Panc1 (cell line): Measurements from ENCODE around the gene GDPD1. TPM values are rescaled to one million over a fixed set of nuclear protein-coding genes. Genes with fewer than 3 reads are reported as not detected.

Experiments
- ATAC-seq: fragments of 200-7000 bp; cut with Tn5 transposase; 2 replicates; pipeline ENCODE4 v1.9.1; 2020; ENCODE audit warnings: mild to moderate bottlenecking, moderate library complexity
- BruUV-seq: library from RNA; stranded (reverse); fragments of 400-500 nt; replicated peaks from 2 replicates; lab custom pipeline; 2021; lab: Mats Ljungman, UMichigan
- CTCF ChIA-PET: fragments of 300-600 bp; sonication (Branson Sonifier 250); formaldehyde crosslinking; loops from one replicate; lab custom pipeline; 2022; ENCODE audit warnings: antibody characterized with exemption; lab: Charles Lee
- POLR2A ChIA-PET: fragments of 300-600 bp; sonication (Branson Sonifier 250); formaldehyde crosslinking; loops from one replicate; lab custom pipeline; 2022; ENCODE audit warnings: antibody characterized with exemption; lab: Charles Lee
- DNase-seq: peaks from one replicate; pipeline ENCODE4 v3.0.0-alpha.2; 2010; ENCODE audit warnings: low read depth, low spot score
- H3K27ac ChIP-seq: 2 replicates; pipeline ENCODE4 v1.5.1; 2011; ENCODE audit warnings: mild to moderate bottlenecking, low read length, inconsistent platforms
- H3K27me3 ChIP-seq: fragments of 200-500 bp; sonication (Bioruptor generic); 2 replicates; pipeline ENCODE4 v1.6.0; 2014; ENCODE audit warnings: low read length, inconsistent platforms; ENCODE audit not compliant: control insufficient read depth, insufficient read depth
- H3K36me3 ChIP-seq: fragments of 200-500 bp; sonication (Bioruptor generic); 2 replicates; pipeline ENCODE4 v1.5.1; 2014; ENCODE audit warnings: inconsistent platforms, mild to moderate bottlenecking, low read length, moderate library complexity; ENCODE audit not compliant: control insufficient read depth, insufficient read depth
- H3K4me1 ChIP-seq: 2 replicates; pipeline ENCODE4 v1.5.1; 2011; ENCODE audit warnings: inconsistent platforms, mild to moderate bottlenecking, low read length, moderate library complexity; ENCODE audit not compliant: control insufficient read depth, insufficient read depth
- H3K4me3 ChIP-seq, 2 experiments: 2 replicates each; pipeline ENCODE4 v1.5.1; 2011 to 2012; ENCODE audit warnings: low read depth in 2 of 2, low read length in 2 of 2, mild to moderate bottlenecking in 2 of 2, inconsistent platforms in 1 of 2, moderate library complexity in 1 of 2
- H3K9me3 ChIP-seq: fragments of 200-500 bp; sonication (Bioruptor generic); 2 replicates; pipeline ENCODE4 v1.5.1; 2014; ENCODE audit warnings: low read depth, mild to moderate bottlenecking, inconsistent platforms, low read length, moderate library complexity; ENCODE audit not compliant: control insufficient read depth, insufficient read depth
- CTCF ChIP-seq: fragments of 450-650 bp; IDR thresholded peaks from 2 replicates; pipeline ENCODE4 v1.5.1; 2017; ENCODE audit warnings: mild to moderate bottlenecking
- POLR2AphosphoS5 ChIP-seq: IDR thresholded peaks from 2 replicates; pipeline ENCODE4 v1.6.1; 2012; ENCODE audit warnings: mild to moderate bottlenecking, low read depth, low read length, moderate library complexity
- REST ChIP-seq, 2 experiments: IDR thresholded peaks; 2 replicates each; pipeline ENCODE4 v1.6.1; 2011 to 2012; ENCODE audit warnings: low read depth in 2 of 2, control low read depth in 1 of 2, low read length in 1 of 2, mild to moderate bottlenecking in 1 of 2, moderate library complexity in 1 of 2; ENCODE audit not compliant: insufficient read depth in 1 of 2
- SIN3A ChIP-seq: IDR thresholded peaks from 2 replicates; pipeline ENCODE4 v1.6.1; 2012; ENCODE audit warnings: low read depth, mild to moderate bottlenecking, low read length, moderate library complexity, borderline replicate concordance; ENCODE audit not compliant: insufficient read depth
- TCF7L2 ChIP-seq: IDR thresholded peaks from 2 replicates; pipeline ENCODE4 v1.6.1; 2011; ENCODE audit warnings: mild to moderate bottlenecking, low read depth, low read length, inconsistent platforms
- in situ Hi-C: cut with HindIII; loops from 2 replicates; pipeline ENCODE4 v1.10.0; 2016; ENCODE audit warnings: low sequenced_read_pairs, low pct_unique_long_range_greater_than_20kb
- intact Hi-C: fragments of 100-400 bp; cut with micrococcal nuclease; formaldehyde crosslinking; loops from one replicate; pipeline ENCODE4 v1.10.0; 2022; ENCODE audit not compliant: unreplicated experiment
- total RNA-seq: library from RNA; stranded (reverse); gene quantifications from one replicate; pipeline ENCODE4 v1.2.1, GENCODE V29; 2021; ENCODE audit not compliant: unreplicated experiment

Gene GDPD1
- total RNA-seq, 1 experiment from 2014 or later: 0.26 TPM

DNA sequence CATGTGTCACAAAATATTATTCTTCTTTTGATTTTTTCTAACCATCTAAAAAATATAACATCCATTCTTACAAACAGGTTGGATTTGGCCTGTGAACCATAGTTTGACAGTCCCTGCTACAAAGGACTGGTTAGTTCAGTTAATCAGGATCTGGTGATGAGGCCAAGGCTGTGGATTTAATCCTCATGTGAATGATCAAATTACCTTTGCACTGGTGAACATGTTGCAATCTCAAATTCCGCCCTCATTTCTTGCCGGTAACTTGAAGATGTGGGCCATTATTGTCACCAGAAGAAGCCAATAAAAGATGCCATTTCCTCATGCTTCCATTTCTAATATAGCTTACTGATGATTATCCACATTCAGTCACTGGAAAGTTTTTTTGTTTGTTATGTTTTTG, 75.9 kb downstream of the GDPD1 start:
- Histone ChIP-seq H3K27ac (no peak overlapping the region), H3K27me3 (no peaks in the 10 kb centered on the region), H3K9me3 (no peaks in the 10 kb centered on the region), H3K36me3 (no peaks in the 10 kb centered on the region), H3K4me3 (no peak overlapping the region), H3K4me1 (no peaks in the 10 kb centered on the region)
- TF ChIP-seq REST (IDR thresholded peaks at IDR 0.05; ENCODE audit: insufficient read depth in 1 of 2, low read depth in 2 of 2, low read length in 1 of 2) (no peak), SIN3A (no peak), POLR2AphosphoS5 (no peak), TCF7L2 (no peak), CTCF (no peak)
- ChIA-PET POLR2A (no interaction called here), CTCF (no interaction called here)
- ATAC-seq: no peak
- intact Hi-C loops (no loop called here), in situ Hi-C loops (no loop called here)
- no TSS peak for BruUV-seq
- no peak for DNase-seq

DNA sequence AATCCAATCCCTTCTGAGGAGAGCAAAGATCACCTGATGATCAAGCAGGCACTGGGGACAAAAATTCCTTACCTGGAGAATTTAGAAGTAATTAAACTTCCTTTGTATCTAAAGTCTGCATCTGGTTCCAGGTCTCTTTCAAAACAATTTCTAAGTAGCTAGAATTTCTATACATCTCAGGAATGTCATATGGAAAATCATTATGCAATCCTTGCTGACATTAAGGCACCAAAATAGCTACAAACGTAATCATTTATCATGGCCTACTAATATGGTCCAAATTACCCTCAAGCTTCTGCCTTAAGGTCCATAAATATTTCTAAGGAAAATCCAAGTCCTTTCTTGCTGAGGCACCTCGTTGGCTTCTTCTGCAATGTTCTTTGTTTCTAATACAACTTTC, 78.2 kb downstream of the GDPD1 start:
- DNase-seq (no peak), ATAC-seq (no peak)
- Histone ChIP-seq H3K4me1 (no peaks in the 10 kb centered on the region), H3K4me3 (no peak overlapping the region), H3K27ac (no peak overlapping the region), H3K9me3 (no peaks in the 10 kb centered on the region), H3K27me3 (no peaks in the 10 kb centered on the region), H3K36me3 (no peaks in the 10 kb centered on the region)
- intact Hi-C loops (no loop called here), in situ Hi-C loops (no loop called here)
- TF ChIP-seq SIN3A: no peak
- no peak for TF ChIP-seq CTCF
- no peak for TF ChIP-seq TCF7L2
- TF ChIP-seq REST (IDR thresholded peaks at IDR 0.05; ENCODE audit: insufficient read depth in 1 of 2, low read depth in 2 of 2, low read length in 1 of 2): no peak
- no peak for TF ChIP-seq POLR2AphosphoS5
- BruUV-seq: no TSS peak
- ChIA-PET POLR2A (no interaction called here), CTCF (no interaction called here)
